Vagina (tissue), 2 donors: ENCODE results near the gene C15orf39.

Experiments used
- POLR2A ChIP-seq, 2 donors: fragments of 450-650 bp; IDR thresholded peaks; one replicate each; pipeline ENCODE4 v1.6.1; 2017; ENCODE audit warnings: antibody characterized with exemption in 2 of 2, mild to moderate bottlenecking in 2 of 2, moderate library complexity in 2 of 2
- POLR2AphosphoS5 ChIP-seq, 2 donors: sonication (generic); formaldehyde crosslinking; IDR thresholded peaks; one replicate each; pipeline ENCODE4 v1.9.0; 2017; ENCODE audit warnings: antibody characterized with exemption in 2 of 2, mild to moderate bottlenecking in 2 of 2, low read depth in 1 of 2; ENCODE audit not compliant: insufficient read depth in 1 of 2
- TF ChIP-seq, protein P1 (sequence below), 3 experiments: fragments of 450-650 bp in 2 of 3; fragments of 200-600 bp in 1 of 3; sonication (generic) in 1 of 3; IDR thresholded peaks; one replicate each; pipeline ENCODE4 v1.5.1; 2017 to 2019; ENCODE audit warnings: antibody characterized with exemption in 3 of 3, mild to moderate bottlenecking in 2 of 3, moderate library complexity in 2 of 3

DNA sequence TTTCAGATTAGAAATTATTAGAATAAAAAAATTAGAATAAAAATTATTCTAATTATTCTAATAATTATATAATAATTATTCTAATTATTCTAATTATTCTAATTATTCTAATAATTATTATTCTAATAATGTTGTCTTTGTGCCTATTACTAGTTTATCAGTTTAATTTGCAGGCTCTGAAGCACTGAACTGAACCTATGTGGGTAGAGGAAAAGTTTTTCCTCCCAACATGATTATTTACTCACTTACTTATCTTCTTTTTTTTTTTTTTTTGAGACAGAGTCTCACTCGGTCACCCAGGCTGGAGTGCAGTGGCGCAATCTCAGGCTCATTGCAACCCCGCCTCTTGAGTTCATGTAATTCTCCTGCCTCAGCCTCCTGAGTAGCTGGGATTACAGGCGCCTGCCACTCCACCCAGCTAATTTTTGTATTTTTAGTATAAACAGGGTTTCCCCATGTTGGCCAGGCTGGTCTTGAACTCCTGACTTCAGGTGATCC, 39.7 kb upstream of the C15orf39 start:
- TF ChIP-seq, protein P1, sequence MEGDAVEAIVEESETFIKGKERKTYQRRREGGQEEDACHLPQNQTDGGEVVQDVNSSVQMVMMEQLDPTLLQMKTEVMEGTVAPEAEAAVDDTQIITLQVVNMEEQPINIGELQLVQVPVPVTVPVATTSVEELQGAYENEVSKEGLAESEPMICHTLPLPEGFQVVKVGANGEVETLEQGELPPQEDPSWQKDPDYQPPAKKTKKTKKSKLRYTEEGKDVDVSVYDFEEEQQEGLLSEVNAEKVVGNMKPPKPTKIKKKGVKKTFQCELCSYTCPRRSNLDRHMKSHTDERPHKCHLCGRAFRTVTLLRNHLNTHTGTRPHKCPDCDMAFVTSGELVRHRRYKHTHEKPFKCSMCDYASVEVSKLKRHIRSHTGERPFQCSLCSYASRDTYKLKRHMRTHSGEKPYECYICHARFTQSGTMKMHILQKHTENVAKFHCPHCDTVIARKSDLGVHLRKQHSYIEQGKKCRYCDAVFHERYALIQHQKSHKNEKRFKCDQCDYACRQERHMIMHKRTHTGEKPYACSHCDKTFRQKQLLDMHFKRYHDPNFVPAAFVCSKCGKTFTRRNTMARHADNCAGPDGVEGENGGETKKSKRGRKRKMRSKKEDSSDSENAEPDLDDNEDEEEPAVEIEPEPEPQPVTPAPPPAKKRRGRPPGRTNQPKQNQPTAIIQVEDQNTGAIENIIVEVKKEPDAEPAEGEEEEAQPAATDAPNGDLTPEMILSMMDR (IDR thresholded peaks at IDR 0.05): no peak
- TF ChIP-seq POLR2A (IDR thresholded peaks at IDR 0.05) (no peak), POLR2AphosphoS5 (IDR thresholded peaks at IDR 0.05; ENCODE audit: insufficient read depth in 1 of 2, low read depth in 1 of 2) (no peak)
